K562 (cell line): ENCODE measurements around the gene DNAH17. TPM values are rescaled to one million over a fixed set of nuclear protein-coding genes. Genes with fewer than 3 reads are reported as not detected.

ENCODE experiments used
- ATAC-seq: fragments of 200-7000 bp; cut with Tn5 transposase; 3 replicates; pipeline ENCODE4 v1.9.1; 2020; ENCODE audit warnings: moderate library complexity
- BruUV-seq: library from RNA; stranded (reverse); fragments of 400-500 nt; replicated peaks from 2 replicates; lab custom pipeline; 2021; lab: Mats Ljungman, UMichigan
- CTCF ChIA-PET: fragments of 300-600 bp; formaldehyde crosslinking; extraction: SDS; loops from one replicate; lab custom pipeline; 2021; ENCODE audit warnings: low intra/inter-chr PET ratio; lab: Yijun Ruan, JAX
- POLR2A ChIA-PET: fragments of 300-600, 350-650 bp; sonication (Branson Sonifier 250); formaldehyde crosslinking; extraction: SDS; loops from one replicate; lab custom pipeline; 2021; ENCODE audit warnings: antibody characterized with exemption, inconsistent platforms; lab: Yijun Ruan, JAX
- DNase-seq, 4 experiments: peaks; one replicate each; pipeline versions ENCODE4 v3.0.0 to v3.0.0-alpha.2; 2011 to 2018; ENCODE audit warnings: low spot score in 3 of 4, mixed read lengths in 3 of 4; ENCODE audit errors: extremely low read depth in 1 of 4
- FAIRE-seq: peaks from 2 replicates; lab custom pipeline; 2011; peaks lifted over from hg19 to GRCh38; lab: Jason Lieb, UNC
- H2AFZ ChIP-seq: 2 replicates; pipeline ENCODE4 v1.6.0; 2011; ENCODE audit warnings: low read depth, low read length, control low read depth, inconsistent platforms
- H3K27ac ChIP-seq: fragments of 200-600 bp; 3 replicates; pipeline ENCODE4 v1.8.0; 2011; ENCODE audit warnings: low read depth, mild to moderate bottlenecking, control low read depth, inconsistent platforms, low read length, moderate library complexity, mixed read lengths; ENCODE audit errors: extremely low read depth
- H3K27me3 ChIP-seq, 2 experiments: fragments of 300-600 bp in 1 of 2; 2 replicates in 1 of 2; 3 replicates in 1 of 2; pipeline versions ENCODE4 v1.6.0 to v1.8.0; 2011; ENCODE audit warnings: inconsistent platforms in 2 of 2, low read length in 2 of 2, mild to moderate bottlenecking in 1 of 2, mixed read lengths in 1 of 2, moderate library complexity in 1 of 2; ENCODE audit not compliant: control insufficient read depth in 2 of 2, insufficient read depth in 2 of 2
- H3K36me3 ChIP-seq: fragments of 300-600 bp; 3 replicates; pipeline ENCODE4 v1.8.0; 2011; ENCODE audit warnings: mild to moderate bottlenecking, low read length, inconsistent platforms; ENCODE audit not compliant: control insufficient read depth, insufficient read depth
- H3K4me1 ChIP-seq, 2 experiments: fragments of 200-600 bp in 1 of 2; replicated peaks in 1 of 2; 2 replicates in 1 of 2; 3 replicates in 1 of 2; pipeline versions ENCODE4 v1.5.1 to v1.8.0; 2011; ENCODE audit warnings: inconsistent platforms in 2 of 2, low read length in 2 of 2, mild to moderate bottlenecking in 1 of 2, mixed read lengths in 1 of 2, moderate library complexity in 1 of 2; ENCODE audit not compliant: control insufficient read depth in 2 of 2, insufficient read depth in 2 of 2
- H3K4me2 ChIP-seq: 2 replicates; pipeline ENCODE4 v1.6.1; 2011; ENCODE audit warnings: low read length, control low read depth, inconsistent platforms, mixed read lengths; ENCODE audit not compliant: insufficient read depth
- H3K4me3 ChIP-seq: fragments of 200-600 bp; sonication (generic), shearing (Covaris generic); 2 replicates; pipeline ENCODE4 v1.5.1; 2016; ENCODE audit warnings: control low read depth, inconsistent platforms
- H3K79me2 ChIP-seq: fragments of 200-600 bp; 3 replicates; pipeline ENCODE4 v1.8.0; 2011; ENCODE audit warnings: low read length, inconsistent platforms; ENCODE audit not compliant: control insufficient read depth, insufficient read depth
- H3K9ac ChIP-seq, 2 experiments: 2 replicates each; pipeline versions ENCODE4 v1.6.0 to v1.6.1; 2011; ENCODE audit warnings: low read depth in 2 of 2, low read length in 2 of 2, control low read depth in 1 of 2, inconsistent platforms in 1 of 2, mild to moderate bottlenecking in 1 of 2, mixed read lengths in 1 of 2; ENCODE audit not compliant: insufficient read depth in 1 of 2
- H3K9me1 ChIP-seq: one replicate; pipeline ENCODE4 v1.6.0; 2011; ENCODE audit warnings: inconsistent platforms, mild to moderate bottlenecking, low read length, moderate library complexity; ENCODE audit not compliant: control insufficient read depth, insufficient read depth
- H3K9me3 ChIP-seq: replicated peaks from 2 replicates; pipeline ENCODE4 v1.5.1; 2011; ENCODE audit warnings: low read depth, low read length, inconsistent platforms; ENCODE audit not compliant: control insufficient read depth, insufficient read depth
- H4K20me1 ChIP-seq: replicated peaks from 2 replicates; pipeline ENCODE4 v1.6.1; 2011; ENCODE audit warnings: low read length, inconsistent platforms, mixed read lengths; ENCODE audit not compliant: control insufficient read depth, insufficient read depth
- DEAF1 ChIP-seq: fragments of 450-650 bp; formaldehyde crosslinking; IDR thresholded peaks from 2 replicates; pipeline ENCODE4 v1.4.0; 2020; ENCODE audit warnings: mild to moderate bottlenecking, moderate library complexity
- KLF16 ChIP-seq: IDR thresholded peaks from 2 replicates; pipeline ENCODE4 v1.6.1; 2016; ENCODE audit warnings: antibody characterized with exemption
- NFIX ChIP-seq: fragments of 250-450 bp; sonication (Bioruptor Pico); IDR thresholded peaks from 2 replicates; pipeline ENCODE4 v1.4.0; 2020; ENCODE audit warnings: low read depth, mild to moderate bottlenecking, moderate library complexity
- TAF15 ChIP-seq: fragments of 200-400 bp; formaldehyde crosslinking; IDR thresholded peaks from 2 replicates; pipeline ENCODE4 v1.6.1; 2017; ENCODE audit warnings: mild to moderate bottlenecking, low read depth, low read length, moderate library complexity
- TAL1 ChIP-seq: fragments of 450-650 bp; IDR thresholded peaks from 2 replicates; pipeline ENCODE4 v1.6.1; 2016; ENCODE audit warnings: mild to moderate bottlenecking
- WGBS: fragments of 100-300 bp; shearing (Covaris generic); methylation state at CpG from one replicate; pipeline ENCODE4 v1.1.6; 2016; ENCODE audit warnings: low coverage, mixed read lengths; ENCODE audit not compliant: insufficient coverage; ENCODE audit errors: missing lambda C conversion rate; 5-methylcytosine and 5-hydroxymethylcytosine counted together
- in situ Hi-C: fragments of 300-500 bp; cut with MboI; formaldehyde crosslinking; loops from 4 replicates; pipeline ENCODE4 v1.15.0; 2018; ENCODE audit warnings: inconsistent platforms, mixed read lengths
- intact Hi-C: fragments of 100-400 bp; cut with micrococcal nuclease; formaldehyde crosslinking; loops from 2 replicates; pipeline ENCODE4 v1.14.2; 2022
- polyA plus RNA-seq, 8 experiments: library from polyadenylated mRNA; depleted of rRNA in 4 of 8; stranded (reverse) in 5 of 8; unstranded in 3 of 8; fragments of >200 nt; fragmentation: Nextera tagmentation in 2 of 8; fragmentation: Illumina TruSeq in 1 of 8; extraction: Ambion mirVana in 2 of 8; extraction: Trizol in 1 of 8; gene quantifications; 2 replicates each; pipeline versions ENCODE4 v1.2.1 to v1.2.3, GENCODE V29; 2011 to 2014; ENCODE audit warnings: inconsistent platforms in 1 of 8, missing spikeins in 1 of 8
- total RNA-seq, 7 experiments: library from RNA; depleted of rRNA in 6 of 7; stranded (reverse); fragments of >200 nt in 6 of 7; fragmentation: Illumina TruSeq in 2 of 7; extraction: Trizol in 2 of 7; gene quantifications; 2 replicates each; pipeline versions ENCODE4 v1.2.1 to v1.2.3, GENCODE V29; 2011 to 2021; ENCODE audit warnings: low replicate concordance in 1 of 7

Gene DNAH17
- total and polyA plus RNA-seq, 9 of the 15 experiments (the other 6 are each of a cell fraction or from before 2014, with no cell fraction given): under 0.01 to 0.06 (median 0.03) TPM; not detected in 5

DNA sequence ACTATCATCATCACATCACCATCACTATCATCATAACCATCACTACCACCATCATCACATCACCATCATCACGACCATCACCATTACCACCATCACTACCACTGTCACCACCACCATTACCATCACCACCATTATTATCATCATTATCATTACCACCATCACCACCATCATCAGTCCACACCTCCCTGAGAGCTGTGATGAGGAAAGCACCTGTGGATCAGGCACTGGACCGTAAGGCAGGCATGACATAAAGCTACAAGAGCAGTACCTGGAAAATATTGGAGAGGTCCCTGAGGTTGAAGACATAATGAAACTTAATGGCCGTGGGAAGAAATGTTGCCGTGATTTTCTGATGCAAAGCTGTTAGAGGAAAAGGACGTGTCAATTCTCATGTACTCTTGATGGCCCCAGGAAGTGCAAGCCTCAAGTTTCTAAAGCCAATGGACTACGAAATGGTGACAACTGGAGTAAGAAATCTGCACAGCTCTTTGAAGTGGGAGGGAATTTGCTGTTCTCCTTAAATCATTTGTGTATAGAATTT, 98.4 kb downstream of the DNAH17 start:
- TF ChIP-seq TAL1 (no peak), TAF15 (no peak), KLF16 (no peak), NFIX (CRISPR knock-in tag) (no peak), DEAF1 (no peak)
- 0 out of 2 replicates have a peak, but pooled peaks cover 14% of the 10 kb centered on the region for H4K20me1 ChIP-seq
- no peaks in the 10 kb centered on the region for H3K79me2 ChIP-seq
- H3K9ac ChIP-seq: no peak overlapping the region
- DNase-seq: no peak
- no peak overlapping the region for H3K27ac ChIP-seq
- ATAC-seq: no peak
- H3K4me2 ChIP-seq: no peak overlapping the region
- H2AFZ ChIP-seq: no peak overlapping the region
- BruUV-seq: no TSS peak
- WGBS: 0% methylated on average over 6 of the region's 6 CpGs
- intact Hi-C loops (no loop called here), in situ Hi-C loops (no loop called here)
- no peak for FAIRE-seq
- H3K36me3 ChIP-seq: no peaks in the 10 kb centered on the region
- no peak overlapping the region for H3K4me3 ChIP-seq
- peaks cover 0 to 3% of the 10 kb centered on the region in 2 experiments; a peak in 1 of 5 replicates for H3K4me1 ChIP-seq
- H3K9me3 ChIP-seq: no peaks in the 10 kb centered on the region
- POLR2A ChIA-PET: interaction anchor here (0.5 to 0.6 kb wide), 3 partner anchors 12 to 79 kb away, joined by 3 to 4 read pairs (median 3); no protein-coding TSS in a partner anchor
- CTCF ChIA-PET: no interaction called here
- H3K27me3 ChIP-seq: peaks cover 35 to 53% of the 10 kb centered on the region in 2 experiments
- no peaks in the 10 kb centered on the region for H3K9me1 ChIP-seq
